Heart left ventricle (tissue), 16 donors: Measurements from ENCODE around the gene PAPOLG. TPM values are rescaled to one million over a fixed set of nuclear protein-coding genes. Genes with fewer than 3 reads are reported as not detected.
A peak's percentile ranks its signal among the peaks of the same experiment; 100 is the strongest.

ENCODE experiments used
- ATAC-seq, 4 donors: fragments of 200-7000 bp; cut with Tn5 transposase; one replicate each; pipeline ENCODE4 v1.9.1; 2020 to 2022; ENCODE audit warnings: moderate library complexity in 4 of 4, mild to moderate bottlenecking in 3 of 4, moderate number of reproducible peaks in 1 of 4
- DNase-seq, 5 donors: peaks; one replicate each; pipeline ENCODE4 v3.0.0-alpha.2; 2020
- H3K27ac ChIP-seq, 12 donors: fragments of 200-600 bp; sonication (generic) in 4 of 12; one replicate each; pipeline versions ENCODE4 v1.5.0 to v1.8.0; 2016 to 2022; ENCODE audit warnings: mild to moderate bottlenecking in 2 of 12
- H3K27me3 ChIP-seq, 9 donors: fragments of 200-600 bp; sonication (generic) in 2 of 9; one replicate each; pipeline versions ENCODE4 v1.5.1 to v1.8.0; 2016 to 2022; ENCODE audit warnings: mild to moderate bottlenecking in 3 of 9
- H3K36me3 ChIP-seq, 9 donors: fragments of 200-600 bp; sonication (generic) in 2 of 9; one replicate each; pipeline versions ENCODE4 v1.5.0 to v1.8.0; 2018 to 2022; ENCODE audit warnings: mild to moderate bottlenecking in 2 of 9
- H3K4me1 ChIP-seq, 12 donors: fragments of 200-600 bp; sonication (generic) in 4 of 12; one replicate each; pipeline versions ENCODE4 v1.5.0 to v1.8.0; 2016 to 2022; ENCODE audit warnings: mild to moderate bottlenecking in 3 of 12
- H3K4me3 ChIP-seq, 12 donors: fragments of 200-600 bp; sonication (generic) in 4 of 12; one replicate each; pipeline versions ENCODE4 v1.5.0 to v1.8.0; 2017 to 2022; ENCODE audit warnings: mild to moderate bottlenecking in 9 of 12, moderate library complexity in 4 of 12
- H3K9me3 ChIP-seq, 12 donors: fragments of 200-600 bp; sonication (generic) in 4 of 12; one replicate each; pipeline versions ENCODE4 v1.5.0 to v1.8.0; 2016 to 2022; ENCODE audit warnings: mild to moderate bottlenecking in 1 of 12
- CTCF ChIP-seq, 12 donors: fragments of 200-600 bp; sonication (generic) in 4 of 12; IDR thresholded peaks; one replicate each; pipeline versions ENCODE4 v1.5.0 to v1.8.0; 2018 to 2022; ENCODE audit warnings: antibody characterized with exemption in 12 of 12, mild to moderate bottlenecking in 5 of 12
- POLR2A ChIP-seq, 2 donors: fragments of 450-650 bp; IDR thresholded peaks; one replicate each; pipeline ENCODE4 v1.6.1; 2017; ENCODE audit warnings: antibody characterized with exemption in 2 of 2, mild to moderate bottlenecking in 2 of 2, moderate library complexity in 2 of 2
- WGBS, 4 donors: extraction: QIAGEN DNeasy Blood & Tissue Kit in 2 of 4; methylation state at CpG; one replicate each; pipeline versions ENCODE4 v1.1.5 to v1.1.7; 2013 to 2018; 5-methylcytosine and 5-hydroxymethylcytosine counted together
- intact Hi-C, 10 donors: fragments of 100-400 bp; cut with DNase I; formaldehyde crosslinking; loops; one replicate each; pipeline versions ENCODE4 v1.11.1 to v1.14.2; 2022
- long read RNA-seq, 3 donors: library from polyadenylated mRNA; unstranded; transcript quantifications; one replicate each; pipeline ENCODE4 v2.0.0, GENCODE V29; 2020 to 2021
- polyA plus RNA-seq, 2 donors: library from polyadenylated mRNA; stranded (reverse); fragments of 200-250 nt; gene quantifications; one replicate each; pipeline ENCODE4 v1.2.3, GENCODE V29; 2013
- total RNA-seq, 9 donors: library from RNA; depleted of rRNA in 2 of 9; stranded (reverse); fragments of >200 nt in 2 of 9; fragmentation: NEBNext Ultra II Directional in 3 of 9; extraction: Animal tissue kit (Norgen Biotek cat#: 25700) in 3 of 9; gene quantifications; one replicate each; pipeline versions ENCODE4 v1.1.0 to v1.2.4, GENCODE V29; 2016 to 2023
- donor health status: ischemic (EF 13 %, LVEDD 7.1; RV severe dilation, severe dysfunction).
- donor health status: healthy with polysubstance abuse.
- donor health status: DM: no; HTN: yes; CAD: no.
- donor health status: DM: no; HTN: no; CAD: no.
- donor health status: ischemic (EF 25% LVEDD 6.9; RV normal size, moderate dysfunction).
- donor health status: ischemic (EF 25% LVEDD 5.7; RV mildly dilated, moderate dysfunction).
- donor health status: healthy.
- donor health status: DM: yes; HTN: yes; CAD: no.
- donor health status: ischemic (EF 35%, LVEDD 5.7; RV mildly dilated, moderate dysfunction).
- donor health status: nonischemic (EF 11% LVEDD 7.7; RV severe dilation, severe dysfunction).
- donor health status: DM: yes; HTN: yes; CAD: no.
- donor health status: PGD.
- donor health status: ischemic (EF 29% LVEDD 5.4; RV normal size, mild dysfunction).
- donor health status: nonischemic (EF 23%, LVEDD 6.1; RV moderate dilation, normal function).

PAPOLG gene
- total RNA-seq (10 to 100 TPM in 4 of 9 donors, 1 to 10 TPM in 5; 6.9 to 11.9 (median 10.0) TPM), polyA plus RNA-seq (1 to 10 TPM; 3.8 to 4.4 TPM)
- long read RNA-seq, donor 1, full-length matches to known transcripts: 3 of 3 reads
- long read RNA-seq, donor 1, partial matches to known transcripts: 0 of 3 reads
- long read RNA-seq, donor 1, other reads (novel, unspliced or antisense): 0 of 3 reads
- long read RNA-seq, donor 2, partial matches to known transcripts: 4 of 9 reads
- long read RNA-seq, donor 2, other reads (novel, unspliced or antisense): 5 of 9 reads
- long read RNA-seq, donor 3, partial matches to known transcripts: 1 of 2 reads
- long read RNA-seq, donor 3, other reads (novel, unspliced or antisense): 1 of 2 reads

DNA sequence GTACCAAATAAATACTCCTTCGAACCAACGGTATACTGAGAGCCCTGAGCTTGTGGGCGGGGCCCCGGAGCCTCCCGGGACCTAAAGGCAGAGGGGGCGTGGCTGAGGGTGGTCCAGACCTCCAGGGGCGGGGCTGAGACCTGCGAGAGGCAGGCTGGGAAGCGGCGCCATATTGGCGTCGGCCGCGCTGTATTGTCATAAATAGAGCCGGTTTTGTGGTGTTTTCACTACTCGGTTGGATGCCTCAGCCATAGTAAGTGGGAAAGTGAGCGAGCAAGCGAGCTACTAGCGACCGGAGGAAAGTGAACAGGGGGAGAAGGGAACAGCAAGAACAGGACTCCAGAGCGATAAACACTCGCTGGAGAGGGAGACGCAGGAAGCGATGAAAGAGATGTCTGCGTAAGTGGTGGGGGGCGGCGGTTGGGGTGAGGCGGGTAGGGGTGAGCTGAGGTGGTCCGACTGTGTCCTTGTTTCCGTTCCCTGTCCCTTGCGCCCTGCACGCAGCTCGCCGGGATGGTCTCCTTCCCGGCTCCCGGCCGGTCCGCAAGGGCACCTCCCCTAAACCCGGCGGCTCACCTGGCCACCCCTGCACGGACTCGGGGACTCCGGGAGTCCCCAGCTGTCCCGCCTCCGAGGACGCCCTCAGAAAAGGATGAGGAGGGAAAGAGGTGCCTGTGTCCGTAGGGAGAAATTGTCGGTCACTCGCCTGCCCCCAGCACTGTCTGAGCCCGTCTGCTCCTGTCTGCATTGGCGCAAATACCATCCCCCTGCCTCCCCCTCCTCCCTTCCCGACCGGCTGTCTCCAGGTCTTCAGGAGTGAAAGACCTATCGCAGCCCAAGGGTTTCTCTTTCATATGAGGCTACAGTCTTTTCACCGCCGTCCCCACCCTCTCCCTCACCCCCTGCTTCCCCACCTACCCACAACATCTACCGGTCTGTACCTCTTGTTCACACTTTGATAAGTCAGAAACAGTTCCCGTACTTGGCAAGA, at the start of gene PAPOLG:
PAPOLG (plus strand) TSS at position 172 of the 991 bp plus-strand sequence; CDS start at position 383, 211 bp downstream.
- Histone ChIP-seq H3K4me3 (peak within 1 kb of the TSS; percentile 69 to 93 (median 83)), H3K36me3 (peaks cover 0 to 24% (median 16%) of the 10 kb centered on the region in 9 donors), H3K4me1 (peaks cover 0 to 26% (median 12%) of the 10 kb centered on the region in 12 donors), H3K27ac (peak within 1 kb of the TSS; percentile 74 to 94 (median 84)), H3K27me3 (no peaks in the 10 kb centered on the region), H3K9me3 (no peaks in the 10 kb centered on the region)
- 0% methylated on average over 43 to 58 of the region's 58 CpGs for WGBS, 4 donors
- DNase-seq: peak; percentile 94 to 97 (median 97)
- intact Hi-C loops: loop anchor here in 1 of 10 donors (5.0 kb wide), 1 partner anchor 126 kb away; the partner anchor contains the start of gene REL
- TF ChIP-seq POLR2A (IDR thresholded peaks at IDR 0.05) (peak in 1 of 2 donors; percentile 80), CTCF (IDR thresholded peaks at IDR 0.05) (no peak)
- ATAC-seq: peak; percentile 100

DNA sequence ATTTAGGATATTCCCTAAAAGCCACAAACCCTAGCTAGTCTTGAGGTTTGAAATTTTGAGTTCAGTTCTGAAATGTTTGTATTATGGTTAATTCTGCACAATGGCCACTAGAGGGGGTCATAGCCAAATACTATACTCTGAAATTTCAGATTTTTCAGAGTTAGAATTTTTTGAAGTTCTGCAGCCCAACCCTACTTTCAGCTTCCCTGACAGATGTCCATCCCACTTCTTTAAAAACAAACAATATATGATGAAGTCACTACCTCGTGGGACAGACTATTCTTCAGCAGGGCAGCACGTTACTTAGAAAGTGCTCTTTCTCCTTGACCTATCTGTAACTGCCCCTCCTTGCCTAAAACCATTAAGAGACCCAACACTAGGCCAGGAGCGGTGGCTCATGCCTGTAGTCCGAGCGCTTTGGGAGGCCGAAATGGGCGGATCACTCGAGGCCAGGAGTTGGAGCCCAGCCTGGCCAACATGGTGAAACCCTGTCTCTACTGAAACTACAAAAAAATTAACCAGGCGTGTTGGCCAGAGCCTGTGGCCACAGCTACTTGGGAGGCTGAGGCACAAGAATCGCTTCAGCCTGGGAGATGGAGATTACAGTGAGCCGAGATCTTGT, 48.2 kb upstream of the PAPOLG start:
- peaks cover 0 to 3% (median 0%) of the 10 kb centered on the region in 9 donors for H3K27me3 ChIP-seq
- H3K9me3 ChIP-seq: no peaks in the 10 kb centered on the region
- ATAC-seq (peak in 3 of 4 donors; percentile 25 to 44 (median 32)), DNase-seq (no peak)
- TF ChIP-seq POLR2A (IDR thresholded peaks at IDR 0.05) (no peak), CTCF (IDR thresholded peaks at IDR 0.05) (peak; percentile 54 to 83 (median 74))
- WGBS, 4 donors: 41 to 56% (median 51%) methylated on average over 10 to 11 of the region's 11 CpGs
- no peaks in the 10 kb centered on the region for H3K36me3 ChIP-seq
- peaks cover 0 to 3% (median 0%) of the 10 kb centered on the region in 12 donors for H3K4me1 ChIP-seq
- intact Hi-C loops: loop anchor here (1.0 to 5.0 kb wide), 4 partner anchors 289 to 293 kb away; no protein-coding TSS in a partner anchor
- no peak overlapping the region for H3K27ac ChIP-seq
- H3K4me3 ChIP-seq: no peak overlapping the region

- H3K27me3 ChIP-seq: peaks cover 0 to 3% (median 0%) of the 10 kb centered on the region in 9 donors
- WGBS, 4 donors: 74 to 89% (median 88%) methylated on average over 7 of the region's 7 CpGs
- H3K9me3 ChIP-seq: no peaks in the 10 kb centered on the region
- DNase-seq: no peak
- H3K4me3 ChIP-seq: no peak overlapping the region
- intact Hi-C loops: loop anchor here in 7 of 10 donors (2.0 to 5.0 kb wide), 2 partner anchors 289 to 290 kb away; no protein-coding TSS in a partner anchor
- H3K27ac ChIP-seq: no peak overlapping the region
- H3K4me1 ChIP-seq: peaks cover 0 to 3% (median 0%) of the 10 kb centered on the region in 12 donors
- TF ChIP-seq POLR2A (IDR thresholded peaks at IDR 0.05) (no peak), CTCF (IDR thresholded peaks at IDR 0.05) (no peak)
- no peaks in the 10 kb centered on the region for H3K36me3 ChIP-seq
- ATAC-seq: no peak
Observed at GRCh38 chr2:60708630-60709320, 47.3 kb upstream of the PAPOLG start.
